NOMO-1 treated with DMSO at 0.1 percent for 48 hours (cell line): ENCODE results near the gene PSAP.
A peak's percentile ranks its signal among the peaks of the same experiment; 100 is the strongest.
"Not testable (repeated sequence)": the region's sequence is repeated elsewhere in the genome, so short reads cannot be mapped to it uniquely, and the experiment has no call there.

ENCODE experiments used
- DNase-seq: peaks from one replicate; lab custom pipeline; 2025; ENCODE audit not compliant: unreplicated experiment; lab: John Stamatoyannopoulos, UW

The PSAP gene

GRCh38 chr10:71874680-71875354, 23.8 kb upstream of the PSAP start:
- not testable (repeated sequence) for DNase-seq

GRCh38 chr10:71873582-71874211, 22.6 kb upstream of the PSAP start:
- no peak for DNase-seq

DNA sequence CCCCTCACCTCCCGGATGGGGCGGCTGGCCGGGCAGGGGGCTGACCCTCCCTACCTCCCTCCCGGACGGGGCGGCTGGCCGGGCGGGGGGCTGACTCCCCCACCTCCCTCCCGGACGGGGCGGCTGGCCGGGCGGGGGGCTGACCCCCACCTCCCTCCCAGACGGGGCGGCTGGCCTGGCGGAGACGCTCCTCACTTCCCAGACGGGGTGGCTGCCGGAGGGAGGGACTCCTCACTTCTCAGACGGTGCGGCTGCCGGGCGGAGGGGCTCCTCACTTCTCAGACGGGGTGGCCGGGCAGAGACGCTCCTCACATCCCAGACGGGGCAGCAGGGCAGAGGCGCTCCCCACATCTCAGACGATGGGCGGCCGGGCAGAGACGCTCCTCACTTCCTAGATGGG, 18.6 kb upstream of the PSAP start:
- not testable (repeated sequence) for DNase-seq

DNA sequence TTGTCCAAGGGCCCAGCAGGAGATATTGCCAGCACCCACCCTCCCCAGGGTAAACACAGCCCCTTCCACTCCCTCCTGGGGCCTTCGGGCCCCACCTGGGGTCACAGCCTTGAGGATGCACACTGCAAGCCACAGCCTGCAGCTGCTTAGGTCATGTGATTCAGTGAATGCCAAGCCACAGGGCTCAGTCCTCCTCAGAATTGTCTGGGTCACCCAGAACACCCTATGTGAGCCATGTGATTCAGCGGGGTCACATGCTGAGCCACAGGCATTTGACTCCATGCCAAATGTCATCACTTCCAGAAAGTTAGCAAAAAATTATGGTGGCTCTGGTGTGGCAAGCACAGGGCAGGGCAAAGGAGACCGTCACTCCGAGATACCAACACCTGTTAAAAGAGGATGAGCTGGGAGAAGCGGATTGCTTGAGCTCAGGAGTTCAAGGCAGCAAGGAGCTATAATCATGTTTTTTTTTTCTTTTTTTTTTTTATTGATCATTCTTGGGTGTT, 17.2 kb upstream of the PSAP start:
- DNase-seq, result peak; percentile 12

GRCh38 chr10:71865561-71866041, 14.6 kb upstream of the PSAP start:
- DNase-seq, result no peak

GRCh38 chr10:71864911-71865361, 13.9 kb upstream of the PSAP start:
- DNase-seq, result peak; percentile 19

DNA sequence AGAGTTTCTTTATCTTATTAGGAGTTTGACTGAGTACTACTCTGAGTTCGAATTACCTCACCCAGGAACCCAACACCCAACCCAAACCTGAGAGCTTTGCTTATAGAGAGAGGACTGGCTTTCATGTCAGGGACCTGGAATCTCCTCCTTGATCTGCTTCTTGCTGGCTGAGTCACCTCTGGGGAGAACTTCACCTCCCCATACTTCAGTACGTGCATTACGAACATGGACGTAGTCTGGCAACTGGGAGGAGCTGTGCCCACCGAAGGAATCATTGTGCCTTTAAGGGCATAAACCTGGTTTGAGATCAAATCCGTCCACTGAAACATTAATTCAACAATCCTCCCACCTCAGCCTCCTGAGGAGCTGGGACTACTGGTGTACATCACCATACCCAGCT, 12.2 kb upstream of the PSAP start:
- no peak for DNase-seq

GRCh38 chr10:71860243-71861029, 9.4 kb upstream of the PSAP start:
- DNase-seq, result peak; percentile 93

- no peak for DNase-seq
These were observed 7.2 kb upstream of the PSAP start for GRCh38 chr10:71857934-71858890.

DNA sequence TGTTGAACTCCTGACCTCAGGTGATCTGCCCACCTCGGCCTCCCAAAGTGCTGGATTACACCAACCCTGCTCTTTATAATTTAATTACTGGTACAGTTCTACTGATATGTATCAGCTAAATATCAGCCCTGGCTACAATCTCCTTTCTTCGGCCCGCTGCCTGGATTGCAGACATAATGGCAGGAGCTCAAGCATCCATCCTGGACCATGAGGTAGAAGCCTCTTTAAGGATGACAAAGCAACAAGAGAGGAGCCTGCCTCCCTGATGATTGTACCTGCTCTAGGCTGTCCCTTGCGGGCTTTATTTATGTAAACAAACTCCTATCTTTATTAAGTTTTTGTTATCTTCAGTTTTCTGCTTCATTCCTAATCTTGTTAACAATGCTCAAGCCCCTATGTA, 5.6 kb upstream of the PSAP start:
- no peak for DNase-seq

DNA sequence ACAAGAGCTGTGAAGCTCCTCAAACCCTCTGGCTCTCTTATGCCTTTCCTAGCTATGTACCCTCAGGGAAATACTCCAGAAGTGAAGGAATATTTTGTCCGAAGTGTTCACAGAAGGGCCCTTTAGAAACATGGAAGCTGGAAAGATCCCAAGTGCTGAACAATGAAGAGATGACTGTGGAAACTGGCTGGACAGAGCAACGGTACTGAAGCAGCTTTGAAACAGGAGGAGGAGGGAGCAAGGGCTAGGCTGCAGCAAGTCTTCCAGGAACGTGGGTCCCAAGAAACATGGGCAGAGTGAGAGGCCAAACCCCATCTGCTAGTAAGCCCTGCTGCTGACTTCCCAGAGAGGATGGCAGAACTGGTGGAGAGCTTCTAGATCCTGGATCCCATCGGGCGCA, 3.0 kb upstream of the PSAP start:
- DNase-seq, result no peak

DNA sequence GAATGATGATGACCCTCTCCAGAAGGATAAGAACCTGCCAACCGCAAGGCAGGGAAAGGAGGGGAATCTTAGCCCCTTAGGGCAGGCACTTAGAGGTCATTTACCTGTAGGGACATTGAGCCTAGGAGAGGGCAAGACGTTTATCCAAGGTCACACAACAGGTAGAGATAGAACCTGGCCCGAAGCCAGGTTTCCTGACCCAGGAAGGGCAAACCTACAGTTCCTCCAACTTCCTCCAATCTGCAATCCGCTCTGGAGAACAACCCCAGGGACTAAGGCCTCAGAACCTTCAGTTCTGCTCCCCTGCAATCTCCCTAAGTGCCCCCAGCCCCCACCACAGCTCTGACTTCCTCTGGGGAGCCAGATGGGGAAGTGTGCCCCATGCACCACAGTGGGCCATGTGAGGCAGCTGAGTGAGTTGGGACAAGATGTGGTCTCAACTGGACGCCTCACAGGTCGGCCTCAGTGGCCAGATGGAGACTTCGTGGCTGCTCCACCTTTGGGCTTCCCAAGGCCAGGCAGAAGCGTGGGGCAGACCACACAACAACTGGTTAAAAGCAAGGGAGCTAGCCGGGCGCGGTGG, 1.4 kb upstream of the PSAP start:
- peak; percentile 78 for DNase-seq

- DNase-seq, result not testable (repeated sequence)
These were observed 529 bp upstream of the PSAP start for GRCh38 chr10:71851465-71852095.

GRCh38 chr10:71850021-71850742, 869 bp downstream of the PSAP start:
- peak; percentile 17 for DNase-seq

DNA sequence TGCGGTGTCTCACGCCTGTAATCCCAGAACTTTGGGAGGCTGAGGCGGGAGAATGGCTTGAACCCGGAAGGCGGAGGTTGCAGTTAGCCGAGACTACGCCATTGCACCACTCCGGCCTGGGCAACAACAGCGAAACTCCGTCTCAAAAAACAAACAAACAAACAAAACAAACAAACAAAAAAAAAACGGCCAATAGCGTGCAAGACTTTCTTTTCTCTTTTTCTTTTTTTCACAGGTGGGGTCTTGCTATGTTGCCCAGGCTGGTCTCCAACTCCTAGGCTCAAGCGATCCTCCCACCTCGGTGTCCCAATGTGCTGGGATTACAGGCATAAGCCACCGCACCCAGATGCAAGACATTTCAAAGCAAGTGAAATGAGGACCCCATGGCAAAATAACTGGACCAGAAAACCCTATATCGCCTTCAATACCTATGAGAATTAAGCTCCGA, 1.6 kb downstream of the PSAP start:
- DNase-seq, result no peak

- DNase-seq, result no peak
These were observed 2.5 kb downstream of the PSAP start for GRCh38 chr10:71848325-71849275.

GRCh38 chr10:71847418-71847817, 3.6 kb downstream of the PSAP start:
- DNase-seq, result no peak

GRCh38 chr10:71846816-71847215, 4.2 kb downstream of the PSAP start:
- DNase-seq, result no peak
